ENCODE results near the gene HAGHL.
"Not testable (repeated sequence)": the region's sequence is repeated elsewhere in the genome, so short reads cannot be mapped to it uniquely, and the experiment has no call there.

HAGHL gene

DNA sequence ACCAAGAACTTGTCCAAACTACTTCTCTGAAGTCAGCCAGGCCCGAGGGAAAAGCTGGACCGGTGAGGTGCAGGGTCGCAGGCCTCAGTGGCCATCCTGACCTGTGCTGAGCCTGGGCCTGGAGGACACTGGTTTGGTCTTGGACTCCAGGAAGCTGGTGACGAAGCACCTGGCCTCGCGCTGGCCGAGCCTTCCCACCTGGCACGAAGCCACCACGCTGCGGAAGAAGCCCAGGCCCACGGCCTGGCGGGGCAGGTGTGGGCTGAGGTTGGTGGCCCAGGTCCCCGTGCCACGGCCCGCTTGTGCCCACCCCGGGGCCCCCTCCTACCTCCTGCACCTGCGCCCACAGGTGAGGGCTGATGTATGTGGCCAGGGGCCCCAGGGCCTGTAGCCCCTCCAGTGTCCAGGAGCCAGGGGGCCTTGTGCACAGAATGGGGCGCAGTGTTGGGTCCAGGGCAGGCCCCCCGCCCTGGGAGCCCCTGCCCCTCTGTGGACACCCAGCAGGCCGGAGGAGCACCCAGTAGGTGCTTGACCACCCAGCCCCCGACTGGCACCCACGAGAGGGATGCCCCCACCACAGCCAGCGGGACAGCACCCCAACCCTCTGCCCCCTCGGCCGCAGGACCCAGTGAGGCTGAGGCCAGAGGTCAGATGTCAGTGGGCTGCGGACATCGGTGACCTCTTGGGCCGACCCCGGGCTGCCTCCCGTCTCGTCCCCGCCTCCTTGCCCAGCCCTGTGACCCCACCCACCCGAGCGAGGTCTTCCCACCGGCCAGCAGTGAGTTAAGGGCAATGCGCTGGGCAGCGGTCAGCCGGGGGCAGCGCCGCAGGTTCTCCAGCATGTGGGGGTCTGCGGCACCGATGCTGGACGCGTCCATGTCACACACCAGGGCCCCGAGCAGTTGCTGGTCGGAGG lies 47.4 kb downstream of the HAGHL start:
- no peak for DNase-seq

DNA sequence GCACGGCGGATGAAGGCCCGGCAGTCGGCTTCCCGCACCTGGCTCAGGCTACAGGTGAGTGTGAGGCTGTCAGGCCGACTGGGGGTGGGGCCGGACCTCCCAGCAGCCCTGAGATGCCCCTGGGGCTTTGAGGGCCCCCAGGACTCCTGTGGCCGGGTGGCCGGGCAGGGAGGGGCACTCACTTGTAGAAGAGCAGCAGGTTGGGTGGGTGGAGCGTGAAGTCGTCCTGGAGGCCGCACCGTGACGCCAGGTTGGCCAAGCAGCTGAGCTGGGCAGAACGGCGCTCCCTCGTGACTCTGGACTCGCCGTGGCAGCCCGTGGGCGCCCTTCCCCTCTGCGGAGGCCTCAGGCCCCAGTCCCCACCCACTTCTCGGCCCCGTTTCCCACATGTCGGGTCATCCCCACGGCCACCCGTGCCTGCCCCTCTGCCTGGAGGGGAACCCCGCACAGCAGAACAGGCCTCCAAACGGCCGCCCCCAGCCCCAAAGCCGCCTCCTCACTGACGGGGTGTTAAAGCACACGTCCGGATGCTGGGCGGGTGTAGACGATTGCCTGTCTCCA lies 48.4 kb downstream of the HAGHL start:
- no peak for DNase-seq

DNA sequence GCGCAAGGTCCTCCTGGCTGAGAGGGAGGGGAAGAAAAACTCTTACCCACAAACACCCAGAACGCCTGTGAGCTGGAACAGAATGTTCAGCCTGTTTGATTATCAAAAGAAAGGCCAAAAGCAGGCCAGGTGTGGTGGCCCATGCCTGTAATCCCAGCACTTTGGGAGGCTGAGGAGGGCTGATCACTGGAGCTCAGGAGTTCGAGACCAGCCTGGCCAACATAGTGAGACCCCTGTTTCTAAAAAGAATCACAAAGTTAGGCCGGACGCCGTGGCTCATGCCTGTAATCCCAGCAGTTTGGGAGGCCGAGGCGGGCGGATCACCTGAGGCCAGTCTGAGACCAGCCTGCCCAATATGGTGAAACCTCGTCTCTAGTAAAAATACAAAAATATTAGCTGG lies 49.4 kb downstream of the HAGHL start:
- DNase-seq = not testable (repeated sequence)

DNA sequence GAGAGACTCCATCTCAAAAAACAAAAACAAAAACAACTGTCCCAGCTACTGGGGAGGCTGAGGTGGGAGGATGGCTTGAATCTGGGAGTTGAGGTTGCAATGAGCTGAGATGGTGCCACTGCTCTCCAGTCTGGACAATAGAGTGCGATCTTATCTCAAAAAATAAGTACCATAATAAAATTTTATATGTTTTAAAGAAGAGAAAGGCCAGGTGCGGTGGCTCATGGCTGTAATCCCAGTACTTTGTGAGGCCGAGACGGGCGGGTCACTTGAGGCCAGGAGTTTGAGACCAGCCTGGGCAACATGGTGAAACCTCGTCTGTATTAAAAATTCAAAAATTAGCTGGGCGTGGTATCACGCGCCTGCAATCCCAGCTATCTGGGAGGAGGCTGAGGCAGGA lies 49.9 kb downstream of the HAGHL start:
- no peak for DNase-seq

DNA sequence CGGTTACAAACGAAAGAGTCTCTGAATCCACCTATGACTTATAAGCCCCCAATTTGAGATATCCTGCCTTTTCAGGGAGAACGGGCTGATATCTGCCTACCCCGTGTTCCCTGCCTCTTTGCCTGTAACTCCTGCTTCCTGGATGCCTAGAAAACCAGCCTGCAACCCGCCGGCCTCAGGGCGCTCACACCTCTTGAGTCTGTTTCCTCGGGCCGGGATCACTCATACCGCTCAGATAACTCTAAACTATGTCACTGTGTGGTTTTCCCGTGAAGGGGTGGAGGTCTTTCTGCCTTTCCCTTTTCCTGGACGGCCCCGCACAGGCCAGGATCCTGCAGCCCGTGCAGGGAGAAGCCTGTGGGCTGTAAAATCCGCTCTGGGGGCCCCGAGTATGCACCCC lies 50.9 kb downstream of the HAGHL start:
- DNase-seq = peak; percentile 19

DNA sequence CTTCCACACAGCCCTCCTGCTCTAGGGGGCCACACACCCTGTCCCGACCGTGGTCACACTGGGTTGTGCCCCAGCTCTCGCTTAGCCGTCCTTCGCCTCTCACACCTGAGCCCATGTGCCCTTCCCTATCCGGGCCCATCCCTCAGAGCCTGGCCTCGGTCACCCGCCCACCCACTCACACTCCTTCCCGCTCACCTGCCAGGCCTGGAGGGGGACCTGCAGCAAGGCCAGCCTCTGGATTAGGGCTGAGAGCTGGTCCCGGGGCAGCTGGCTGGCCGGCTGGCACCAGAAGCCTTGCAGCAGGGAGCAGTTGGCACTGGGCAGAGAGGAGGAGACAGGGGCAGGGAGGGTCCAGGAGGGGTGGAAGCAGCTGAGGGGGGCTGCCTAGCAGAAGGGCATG lies 51.5 kb downstream of the HAGHL start:
- no peak for DNase-seq

DNA sequence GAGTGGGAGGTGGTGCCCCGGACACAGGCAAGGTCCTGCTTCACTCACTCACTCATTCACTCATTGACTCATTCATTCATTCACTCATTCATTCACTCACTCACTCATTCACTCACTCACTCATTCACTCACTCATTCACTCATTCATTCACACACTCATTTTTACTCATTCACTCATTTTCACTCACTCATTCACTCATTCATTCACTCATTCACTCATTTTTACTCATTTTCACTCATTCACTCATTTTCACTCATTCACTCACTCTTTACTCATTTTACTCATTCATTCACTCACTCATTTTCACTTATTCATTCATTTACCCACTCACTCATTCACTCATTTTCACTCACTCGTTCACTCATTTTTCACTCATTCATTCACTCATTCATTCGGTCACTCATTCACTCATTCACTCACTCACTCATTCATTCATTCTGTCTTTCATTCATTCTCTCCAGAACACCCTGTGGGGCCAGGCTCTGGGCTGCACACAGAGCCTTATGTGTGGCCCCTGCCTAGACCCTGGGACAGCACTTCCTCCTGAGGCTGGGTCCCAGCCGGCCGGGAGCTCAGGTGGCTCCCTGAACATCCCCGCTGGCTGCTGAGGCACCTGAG lies 52.1 kb downstream of the HAGHL start:
- no peak for DNase-seq

All from fibroblast of skin of back (primary cell).